Retina (tissue), 1 donor: ENCODE results near the gene TWIST2.

Experiments used
- DNase-seq: peaks from one replicate; pipeline ENCODE4 v3.0.0-alpha.2; 2016

Gene TWIST2

GRCh38 chr2:238875101-238875470 lies 27.2 kb downstream of the TWIST2 start:
- no peak for DNase-seq

GRCh38 chr2:238875471-238876231 lies 27.8 kb downstream of the TWIST2 start:
- no peak for DNase-seq

GRCh38 chr2:238876232-238876630 lies 28.3 kb downstream of the TWIST2 start:
- DNase-seq, result no peak

- DNase-seq, result no peak
Observed at GRCh38 chr2:238878051-238878735, 30.3 kb downstream of the TWIST2 start.

GRCh38 chr2:238879043-238879442 lies 31.2 kb downstream of the TWIST2 start:
- DNase-seq, result no peak

GRCh38 chr2:238879621-238880377 lies 31.9 kb downstream of the TWIST2 start:
- no peak for DNase-seq

- no peak for DNase-seq
Observed at GRCh38 chr2:238881353-238882081, 33.6 kb downstream of the TWIST2 start.

- no peak for DNase-seq
Observed at GRCh38 chr2:238882082-238882755, 34.3 kb downstream of the TWIST2 start.

- no peak for DNase-seq
Observed at GRCh38 chr2:238883421-238883901, 35.6 kb downstream of the TWIST2 start.

GRCh38 chr2:238884122-238884811 lies 36.4 kb downstream of the TWIST2 start:
- no peak for DNase-seq

GRCh38 chr2:238884812-238885408 lies 37.0 kb downstream of the TWIST2 start:
- DNase-seq, result no peak

GRCh38 chr2:238886453-238887094 lies 38.7 kb downstream of the TWIST2 start:
- DNase-seq, result no peak

GRCh38 chr2:238887616-238888015 lies 39.7 kb downstream of the TWIST2 start:
- no peak for DNase-seq

GRCh38 chr2:238888781-238889180 lies 40.9 kb downstream of the TWIST2 start:
- no peak for DNase-seq

GRCh38 chr2:238890131-238890530 lies 42.2 kb downstream of the TWIST2 start:
- DNase-seq, result no peak

GRCh38 chr2:238890618-238891456 lies 43.0 kb downstream of the TWIST2 start:
- DNase-seq, result no peak

- no peak for DNase-seq
Observed at GRCh38 chr2:238891457-238892203, 43.7 kb downstream of the TWIST2 start.

- no peak for DNase-seq
Observed at GRCh38 chr2:238892204-238892500, 44.3 kb downstream of the TWIST2 start.

- DNase-seq, result no peak
Observed at GRCh38 chr2:238892796-238893195, 44.9 kb downstream of the TWIST2 start.
